ENCODE measurements around the gene RSBN1.

Gene RSBN1

DNA sequence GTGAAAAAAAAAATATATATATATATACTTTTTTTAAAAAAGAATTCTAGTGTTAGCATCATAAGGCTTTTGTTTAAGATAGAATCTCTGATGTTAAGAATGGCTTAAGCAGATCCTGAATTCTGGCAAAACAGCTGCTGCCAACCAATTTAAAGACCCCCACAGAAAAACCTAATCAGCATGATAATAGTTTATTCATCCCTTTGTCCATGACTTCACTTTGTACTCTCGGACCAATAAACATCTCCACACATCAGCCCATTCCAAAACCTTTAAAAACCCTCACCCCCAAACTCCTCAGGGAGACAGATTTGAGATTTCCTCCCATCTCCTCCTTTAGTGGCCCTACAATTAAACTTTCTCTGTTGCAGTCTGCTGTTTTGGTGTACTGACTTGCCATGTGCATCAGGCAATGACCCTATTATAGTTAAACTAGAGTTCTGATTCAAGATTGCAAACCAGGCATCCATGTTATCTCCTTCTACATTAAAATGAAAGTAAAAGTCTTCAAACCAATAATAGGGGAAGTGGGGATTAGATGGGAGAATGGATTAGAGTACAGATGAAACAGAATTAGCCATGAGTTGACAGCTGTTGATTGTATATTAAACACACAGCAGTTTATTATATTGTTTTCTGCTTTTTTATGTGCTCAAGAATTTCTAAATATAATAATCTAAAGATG, 43.2 kb downstream of the RSBN1 start:
- no peak for TF ChIP-seq SIN3A (IDR thresholded peaks at IDR 0.05; ENCODE audit: borderline replicate concordance, insufficient read depth, low read length)
- TF ChIP-seq POLR2AphosphoS5 (IDR thresholded peaks at IDR 0.05; ENCODE audit: low read depth, low read length) = no peak
- TF ChIP-seq FOXP2 (optimal IDR thresholded peaks at IDR 0.05; ENCODE audit: borderline replicate concordance, extremely low read depth, extremely low read length, insufficient read depth) = no peak
- TF ChIP-seq, protein P1, sequence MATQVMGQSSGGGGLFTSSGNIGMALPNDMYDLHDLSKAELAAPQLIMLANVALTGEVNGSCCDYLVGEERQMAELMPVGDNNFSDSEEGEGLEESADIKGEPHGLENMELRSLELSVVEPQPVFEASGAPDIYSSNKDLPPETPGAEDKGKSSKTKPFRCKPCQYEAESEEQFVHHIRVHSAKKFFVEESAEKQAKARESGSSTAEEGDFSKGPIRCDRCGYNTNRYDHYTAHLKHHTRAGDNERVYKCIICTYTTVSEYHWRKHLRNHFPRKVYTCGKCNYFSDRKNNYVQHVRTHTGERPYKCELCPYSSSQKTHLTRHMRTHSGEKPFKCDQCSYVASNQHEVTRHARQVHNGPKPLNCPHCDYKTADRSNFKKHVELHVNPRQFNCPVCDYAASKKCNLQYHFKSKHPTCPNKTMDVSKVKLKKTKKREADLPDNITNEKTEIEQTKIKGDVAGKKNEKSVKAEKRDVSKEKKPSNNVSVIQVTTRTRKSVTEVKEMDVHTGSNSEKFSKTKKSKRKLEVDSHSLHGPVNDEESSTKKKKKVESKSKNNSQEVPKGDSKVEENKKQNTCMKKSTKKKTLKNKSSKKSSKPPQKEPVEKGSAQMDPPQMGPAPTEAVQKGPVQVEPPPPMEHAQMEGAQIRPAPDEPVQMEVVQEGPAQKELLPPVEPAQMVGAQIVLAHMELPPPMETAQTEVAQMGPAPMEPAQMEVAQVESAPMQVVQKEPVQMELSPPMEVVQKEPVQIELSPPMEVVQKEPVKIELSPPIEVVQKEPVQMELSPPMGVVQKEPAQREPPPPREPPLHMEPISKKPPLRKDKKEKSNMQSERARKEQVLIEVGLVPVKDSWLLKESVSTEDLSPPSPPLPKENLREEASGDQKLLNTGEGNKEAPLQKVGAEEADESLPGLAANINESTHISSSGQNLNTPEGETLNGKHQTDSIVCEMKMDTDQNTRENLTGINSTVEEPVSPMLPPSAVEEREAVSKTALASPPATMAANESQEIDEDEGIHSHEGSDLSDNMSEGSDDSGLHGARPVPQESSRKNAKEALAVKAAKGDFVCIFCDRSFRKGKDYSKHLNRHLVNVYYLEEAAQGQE (IDR thresholded peaks at IDR 0.05; ENCODE audit: insufficient read depth in 1 of 2, low read depth in 2 of 2, low read length in 2 of 2) = no peak
- TF ChIP-seq TAF1 (IDR thresholded peaks at IDR 0.05; ENCODE audit: borderline replicate concordance, insufficient read depth, low read length) = no peak

DNA sequence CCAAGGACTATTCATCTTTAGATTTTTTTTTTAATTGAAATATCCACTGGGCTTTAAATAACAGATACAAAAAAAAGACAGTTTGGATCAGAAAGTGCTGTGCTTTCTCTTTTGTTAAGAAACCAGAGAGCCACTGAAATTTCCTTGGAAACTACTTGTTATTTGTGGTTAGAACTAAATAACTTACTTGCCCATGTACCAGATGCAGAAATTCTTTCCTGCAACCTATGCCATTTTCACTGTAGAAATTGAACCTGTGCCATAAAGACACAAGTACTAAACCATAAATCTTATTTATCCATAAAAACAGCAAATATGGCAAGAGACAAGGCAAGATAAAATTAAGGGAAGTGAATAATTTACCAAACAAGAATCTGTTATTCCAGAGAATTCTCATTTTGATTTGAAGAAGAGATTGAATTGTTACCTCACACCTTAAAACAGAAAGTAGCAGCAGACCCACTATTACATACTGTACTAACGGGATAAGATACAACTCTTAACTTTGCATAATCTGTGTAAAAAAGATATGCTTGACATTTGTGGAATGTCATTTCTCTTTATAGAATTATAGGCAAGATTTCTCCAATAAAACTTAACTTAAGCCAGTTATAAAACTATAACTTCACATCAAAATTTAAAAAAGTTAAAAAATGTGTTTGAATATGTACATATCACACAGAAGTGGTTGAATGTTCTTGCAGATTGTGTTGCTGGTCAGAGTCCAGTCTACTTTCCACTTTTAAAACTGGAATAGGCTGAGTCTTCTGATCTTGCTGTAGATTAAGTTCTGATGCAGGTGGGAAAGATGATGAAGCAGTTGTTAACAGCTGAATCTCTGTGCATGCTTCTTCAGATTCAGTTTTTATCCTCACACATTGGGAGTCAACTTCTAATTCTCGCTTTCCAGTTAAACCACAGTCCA, 46.7 kb downstream of the RSBN1 start:
- TF ChIP-seq, protein P1 (IDR thresholded peaks at IDR 0.05; ENCODE audit: insufficient read depth in 1 of 2, low read depth in 2 of 2, low read length in 2 of 2) = no peak
- no peak for TF ChIP-seq FOXP2 (optimal IDR thresholded peaks at IDR 0.05; ENCODE audit: borderline replicate concordance, extremely low read depth, extremely low read length, insufficient read depth)
- no peak for TF ChIP-seq TAF1 (IDR thresholded peaks at IDR 0.05; ENCODE audit: borderline replicate concordance, insufficient read depth, low read length)
- TF ChIP-seq SIN3A (IDR thresholded peaks at IDR 0.05; ENCODE audit: borderline replicate concordance, insufficient read depth, low read length) = no peak
- no peak for TF ChIP-seq POLR2AphosphoS5 (IDR thresholded peaks at IDR 0.05; ENCODE audit: low read depth, low read length)

DNA sequence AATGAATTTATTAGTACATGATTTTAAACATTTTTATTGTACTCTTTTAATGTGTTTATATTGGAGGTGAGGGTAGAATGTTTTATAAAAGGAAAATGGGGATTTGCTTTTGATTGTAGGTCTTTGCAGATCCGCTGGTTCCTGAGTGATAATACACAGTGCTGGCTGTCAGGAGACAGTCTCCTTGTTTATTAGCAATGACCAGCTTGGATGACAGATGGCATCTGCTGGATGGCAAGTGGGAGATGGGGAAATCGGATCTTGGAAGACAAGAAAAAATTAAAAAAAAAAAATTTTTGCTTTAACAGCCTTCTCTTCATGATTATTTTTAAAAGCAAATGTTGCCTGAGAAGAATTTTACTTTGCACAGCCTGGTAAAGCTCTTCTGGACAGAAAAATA, 48.6 kb downstream of the RSBN1 start:
- no peak for TF ChIP-seq FOXP2 (optimal IDR thresholded peaks at IDR 0.05; ENCODE audit: borderline replicate concordance, extremely low read depth, extremely low read length, insufficient read depth)
- TF ChIP-seq POLR2AphosphoS5 (IDR thresholded peaks at IDR 0.05; ENCODE audit: low read depth, low read length) = no peak
- TF ChIP-seq, protein P1 (IDR thresholded peaks at IDR 0.05; ENCODE audit: insufficient read depth in 1 of 2, low read depth in 2 of 2, low read length in 2 of 2) = no peak
- TF ChIP-seq SIN3A (IDR thresholded peaks at IDR 0.05; ENCODE audit: borderline replicate concordance, insufficient read depth, low read length) = no peak
- TF ChIP-seq TAF1 (IDR thresholded peaks at IDR 0.05; ENCODE audit: borderline replicate concordance, insufficient read depth, low read length) = no peak

DNA sequence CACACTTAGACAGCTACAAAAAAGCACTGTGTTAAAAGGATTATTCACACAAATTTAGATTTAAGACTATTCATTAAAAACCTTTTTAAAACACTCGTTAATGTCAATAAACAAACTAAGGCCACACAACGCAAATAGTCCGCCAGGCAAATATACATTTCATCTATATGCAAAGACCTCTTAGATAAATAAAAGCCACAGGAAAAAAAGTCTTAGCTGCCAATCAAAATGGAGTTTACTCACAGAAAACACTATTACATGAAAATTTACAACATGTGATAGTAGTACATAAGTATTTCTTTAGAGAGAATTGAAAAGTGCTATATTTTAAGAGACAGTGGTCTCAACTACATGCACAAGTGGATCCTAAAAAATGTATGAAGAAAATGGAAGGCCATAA, 50.3 kb downstream of the RSBN1 start:
- TF ChIP-seq, protein P1 (IDR thresholded peaks at IDR 0.05; ENCODE audit: insufficient read depth in 1 of 2, low read depth in 2 of 2, low read length in 2 of 2) = no peak
- no peak for TF ChIP-seq POLR2AphosphoS5 (IDR thresholded peaks at IDR 0.05; ENCODE audit: low read depth, low read length)
- no peak for TF ChIP-seq SIN3A (IDR thresholded peaks at IDR 0.05; ENCODE audit: borderline replicate concordance, insufficient read depth, low read length)
- TF ChIP-seq TAF1 (IDR thresholded peaks at IDR 0.05; ENCODE audit: borderline replicate concordance, insufficient read depth, low read length) = no peak
- TF ChIP-seq FOXP2 (optimal IDR thresholded peaks at IDR 0.05; ENCODE audit: borderline replicate concordance, extremely low read depth, extremely low read length, insufficient read depth) = no peak
